Liver (tissue), 9 donors: ENCODE results near the gene ADAP2. TPM values are rescaled to one million over a fixed set of nuclear protein-coding genes. Genes with fewer than 3 reads are reported as not detected.

Experiments
- DNase-seq: peaks from one replicate; pipeline ENCODE4 v3.0.0-alpha.2; 2017; ENCODE audit warnings: low spot score
- H3K27ac ChIP-seq, 2 donors: one replicate each; pipeline ENCODE4 v1.7.0; 2013; ENCODE audit warnings: inconsistent platforms in 2 of 2, low read length in 2 of 2, control low read depth in 1 of 2, low read depth in 1 of 2, mild to moderate bottlenecking in 1 of 2
- H3K27me3 ChIP-seq, 4 donors: one replicate each; pipeline versions ENCODE4 v1.6.1 to v1.7.0; 2013; ENCODE audit warnings: low read length in 3 of 4, inconsistent platforms in 1 of 4, mild to moderate bottlenecking in 1 of 4, moderate library complexity in 1 of 4; ENCODE audit not compliant: control insufficient read depth in 4 of 4, insufficient read depth in 4 of 4
- H3K36me3 ChIP-seq, 4 donors: one replicate each; pipeline versions ENCODE4 v1.6.1 to v1.7.0; 2013; ENCODE audit warnings: low read length in 3 of 4, mild to moderate bottlenecking in 3 of 4, low read depth in 1 of 4, moderate library complexity in 1 of 4; ENCODE audit not compliant: control insufficient read depth in 4 of 4, insufficient read depth in 3 of 4
- H3K4me1 ChIP-seq, 4 donors: one replicate each; pipeline versions ENCODE4 v1.6.1 to v1.7.0; 2013; ENCODE audit warnings: low read length in 3 of 4, mild to moderate bottlenecking in 3 of 4, moderate library complexity in 1 of 4; ENCODE audit not compliant: control insufficient read depth in 4 of 4, insufficient read depth in 4 of 4
- H3K4me3 ChIP-seq, 3 donors: one replicate each; pipeline versions ENCODE4 v1.6.1 to v1.7.0; 2013; ENCODE audit warnings: low read length in 3 of 3, control low read depth in 1 of 3, low read depth in 1 of 3, mild to moderate bottlenecking in 1 of 3
- H3K9ac ChIP-seq, 2 donors: one replicate each; pipeline ENCODE4 v1.7.0; 2013; ENCODE audit warnings: low read length in 2 of 2, mild to moderate bottlenecking in 2 of 2, moderate library complexity in 2 of 2, control low read depth in 1 of 2, low read depth in 1 of 2
- H3K9me3 ChIP-seq, 4 donors: one replicate each; pipeline versions ENCODE4 v1.6.1 to v1.7.0; 2013; ENCODE audit warnings: low read length in 3 of 4; ENCODE audit not compliant: control insufficient read depth in 4 of 4
- ATF3 ChIP-seq: IDR thresholded peaks from 2 replicates; pipeline ENCODE4 v1.6.1; 2016; ENCODE audit warnings: antibody characterized with exemption
- CTCF ChIP-seq: fragments of 150-350 bp; IDR thresholded peaks from 2 replicates; pipeline ENCODE4 v1.5.1; 2017; ENCODE audit warnings: improper control_type of control experiment, low read depth, low read length; ENCODE audit not compliant: missing input control
- FOXA2 ChIP-seq: IDR thresholded peaks from 2 replicates; pipeline ENCODE4 v1.6.1; 2016; ENCODE audit warnings: antibody characterized with exemption
- GABPA ChIP-seq, 2 donors: IDR thresholded peaks in 1 of 2; conservative IDR thresholded peaks in 1 of 2; 2 replicates each; pipeline ENCODE4 v1.6.1; 2016; ENCODE audit warnings: antibody characterized with exemption in 2 of 2, mild to moderate bottlenecking in 1 of 2, moderate library complexity in 1 of 2
- HNF4A ChIP-seq, 2 donors: conservative IDR thresholded peaks; 2 replicates each; pipeline ENCODE4 v1.6.1; 2016; ENCODE audit warnings: antibody characterized with exemption in 2 of 2, mild to moderate bottlenecking in 2 of 2
- NR2F2 ChIP-seq: IDR thresholded peaks from 2 replicates; pipeline ENCODE4 v1.6.1; 2016; ENCODE audit warnings: antibody characterized with exemption
- RXRA ChIP-seq, 2 donors: IDR thresholded peaks; 2 replicates each; pipeline ENCODE4 v1.6.1; 2017 to 2018; ENCODE audit warnings: antibody characterized with exemption in 2 of 2, mild to moderate bottlenecking in 1 of 2
- SP1 ChIP-seq: IDR thresholded peaks from 2 replicates; pipeline ENCODE4 v1.6.1; 2018; ENCODE audit warnings: antibody characterized with exemption, mild to moderate bottlenecking
- WGBS: extraction: QIAGEN DNeasy Blood & Tissue Kit; methylation state at CpG from one replicate; pipeline ENCODE4 v1.1.7; 2013; 5-methylcytosine and 5-hydroxymethylcytosine counted together
- polyA plus RNA-seq, 2 donors: library from polyadenylated mRNA; stranded (reverse) in 1 of 2; unstranded in 1 of 2; fragments of 200-250 nt in 1 of 2; fragments of >200 nt in 1 of 2; fragmentation: Nextera tagmentation in 1 of 2; extraction: Ambion mirVana in 1 of 2; gene quantifications; one replicate each; pipeline versions ENCODE4 v1.2.1 to v1.2.3, GENCODE V29; 2013 to 2015
- total RNA-seq, 2 donors: library from RNA; depleted of rRNA; stranded (reverse); fragments of >200 nt; gene quantifications; one replicate each; pipeline ENCODE4 v1.2.3, GENCODE V29; 2014
- donor health status: healthy.
- donor health status: healthy.
- donor health status: healthy.
- donor health status: healthy.
- donor health status: healthy.

Gene ADAP2
- total and polyA plus RNA-seq, 4 donors = 5.2 to 18.6 (median 11.9) TPM

- TF ChIP-seq FOXA2 (no peak), HNF4A (conservative IDR thresholded peaks at IDR 0.05) (no peak)
Observed at GRCh38 chr17:30954046-30954830, 32.5 kb downstream of the ADAP2 start (continued).

DNA sequence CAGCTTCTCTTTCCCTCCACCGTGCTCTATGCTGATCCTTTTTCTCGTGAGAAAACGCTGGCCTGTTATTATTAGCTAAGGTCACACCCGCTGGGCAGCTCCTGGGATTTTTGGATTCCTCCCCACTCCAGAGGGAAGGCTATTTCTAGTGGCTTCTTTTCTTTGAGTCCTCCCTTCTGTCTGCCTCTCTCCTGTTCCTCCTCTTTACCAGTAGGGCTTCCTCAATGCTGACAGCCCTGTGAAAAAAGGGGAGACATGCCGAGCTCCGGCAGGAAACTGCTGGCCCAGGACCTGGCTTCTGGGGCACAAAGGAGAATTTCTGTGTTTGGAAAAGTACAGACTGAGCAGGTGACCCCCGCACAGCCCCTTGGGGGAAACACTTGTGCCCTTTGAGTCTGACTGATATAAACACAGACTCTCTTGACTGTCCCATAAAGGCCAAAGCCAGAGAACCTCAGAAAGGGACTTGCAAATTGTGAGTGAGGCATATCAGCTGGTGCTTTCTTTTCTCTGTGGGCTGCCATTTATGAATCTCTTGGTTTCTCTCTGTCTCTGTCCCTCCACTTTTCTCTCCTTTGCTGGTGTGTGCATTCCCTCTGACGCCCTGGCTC is 35.1 kb downstream of the ADAP2 start:
- peak overlapping the region in 1 of 2 donors; percentile 47 for H3K27ac ChIP-seq
- H3K4me1 ChIP-seq = peaks cover 0 to 6% (median 0%) of the 10 kb centered on the region in 4 donors
- no peak overlapping the region for H3K4me3 ChIP-seq
- no peaks in the 10 kb centered on the region for H3K27me3 ChIP-seq
- TF ChIP-seq NR2F2 = peak; percentile 24
- no peak for TF ChIP-seq GABPA (IDR thresholded peaks at IDR 0.05 in 1 of 2, conservative IDR thresholded peaks at IDR 0.05 in 1 of 2)
- no peak overlapping the region for H3K9ac ChIP-seq
- no peaks in the 10 kb centered on the region for H3K36me3 ChIP-seq
- no peak for DNase-seq
- 69% methylated on average over 8 of the region's 8 CpGs for WGBS
- H3K9me3 ChIP-seq = no peaks in the 10 kb centered on the region

DNA sequence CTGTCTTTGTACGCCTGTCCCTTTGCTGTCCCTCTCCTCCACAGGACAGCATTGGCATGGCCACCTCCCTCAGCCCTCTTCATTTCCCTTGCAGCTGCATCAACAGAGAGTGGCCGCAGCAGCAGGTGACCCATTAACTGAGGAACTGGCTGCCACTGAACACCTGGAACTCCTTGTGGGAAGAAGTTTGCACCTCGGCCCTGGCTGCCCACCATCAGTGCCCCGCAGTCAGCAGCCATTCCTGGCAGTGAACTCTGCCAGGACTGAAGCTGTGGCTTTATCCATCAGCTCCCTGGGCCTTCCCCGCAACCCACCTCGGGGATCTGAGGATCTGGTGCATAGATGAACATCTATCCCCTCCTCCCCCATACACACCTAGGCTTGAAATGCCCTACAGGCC is 36.0 kb downstream of the ADAP2 start:
- TF ChIP-seq RXRA (IDR thresholded peaks at IDR 0.05) = no peak
- no peak for TF ChIP-seq ATF3
- no peak for TF ChIP-seq CTCF
- TF ChIP-seq SP1 = no peak
- H3K9me3 ChIP-seq = no peaks in the 10 kb centered on the region
- no peaks in the 10 kb centered on the region for H3K27me3 ChIP-seq
- H3K9ac ChIP-seq = no peak overlapping the region
- no peak overlapping the region for H3K27ac ChIP-seq
- peaks cover 0 to 6% (median 0%) of the 10 kb centered on the region in 4 donors for H3K4me1 ChIP-seq
- no peak overlapping the region for H3K4me3 ChIP-seq
- no peak for DNase-seq
- no peaks in the 10 kb centered on the region for H3K36me3 ChIP-seq
- WGBS = 92% methylated on average over 6 of the region's 6 CpGs

GRCh38 chr17:30958187-30958586 is 36.4 kb downstream of the ADAP2 start:
- Histone ChIP-seq H3K9ac (no peak overlapping the region), H3K27ac (no peak overlapping the region), H3K4me3 (no peak overlapping the region), H3K4me1 (peaks cover 0 to 6% (median 0%) of the 10 kb centered on the region in 4 donors), H3K27me3 (no peaks in the 10 kb centered on the region), H3K9me3 (no peaks in the 10 kb centered on the region), H3K36me3 (no peaks in the 10 kb centered on the region)
- no peak for TF ChIP-seq CTCF
- TF ChIP-seq RXRA (IDR thresholded peaks at IDR 0.05) = no peak
- no peak for DNase-seq
- 78% methylated on average over 7 of the region's 7 CpGs for WGBS
